ENCODE results near the gene DDI2. TPM values are rescaled to one million over a fixed set of nuclear protein-coding genes. Genes with fewer than 3 reads are reported as not detected.

Gene DDI2
- total and polyA plus RNA-seq, 11 donors = 6.2 to 33.5 (median 21.8) TPM

- DNase-seq = peak; percentile 67 to 87 (median 76)
- TF ChIP-seq CTCF (IDR thresholded peaks at IDR 0.05) (no peak), POLR2A (IDR thresholded peaks at IDR 0.05) (no peak)
- H3K4me3 ChIP-seq = peak overlapping the region in 1 of 12 donors; percentile 15
- no peaks in the 10 kb centered on the region for H3K27me3 ChIP-seq
- no peaks in the 10 kb centered on the region for H3K9me3 ChIP-seq
- peak; percentile 89 to 94 (median 91) for ATAC-seq
- 29 to 44% (median 37%) methylated on average over 11 of the region's 11 CpGs for WGBS, 4 donors
- peaks cover 4 to 61% (median 36%) of the 10 kb centered on the region in 12 donors for H3K4me1 ChIP-seq
- intact Hi-C loops (cut with DNase I) = no loop called here
- H3K36me3 ChIP-seq = peaks cover 0 to 12% (median 6%) of the 10 kb centered on the region in 9 donors
- H3K27ac ChIP-seq = peak overlapping the region in 11 of 12 donors; percentile 3 to 76 (median 63)
Measured at GRCh38 chr1:15691434-15692032, 74.3 kb downstream of the DDI2 start.

- DNase-seq (no peak), ATAC-seq (peak in 3 of 4 donors; percentile 24 to 42 (median 40))
- intact Hi-C loops (cut with DNase I) = no loop called here
- Histone ChIP-seq H3K9me3 (no peaks in the 10 kb centered on the region), H3K27ac (peak overlapping the region in 9 of 12 donors; percentile 3 to 76 (median 63)), H3K27me3 (no peaks in the 10 kb centered on the region), H3K4me3 (no peak overlapping the region), H3K36me3 (peaks cover 0 to 18% (median 8%) of the 10 kb centered on the region in 9 donors), H3K4me1 (peaks cover 4 to 63% (median 42%) of the 10 kb centered on the region in 12 donors)
- TF ChIP-seq POLR2A (IDR thresholded peaks at IDR 0.05) (no peak), CTCF (IDR thresholded peaks at IDR 0.05) (no peak)
- 37 to 57% (median 41%) methylated on average over 5 of the region's 5 CpGs for WGBS, 4 donors
Measured at GRCh38 chr1:15692121-15692682, 74.9 kb downstream of the DDI2 start.

GRCh38 chr1:15693371-15693770, 76.1 kb downstream of the DDI2 start:
- peak in 3 of 4 donors; percentile 15 to 51 (median 48) for ATAC-seq

More at GRCh38 chr1:15693371-15693770, 76.1 kb downstream of the DDI2 start:
- DNase-seq = no peak
- Histone ChIP-seq H3K4me1 (peaks cover 6 to 63% (median 49%) of the 10 kb centered on the region in 12 donors), H3K36me3 (peaks cover 0 to 22% (median 8%) of the 10 kb centered on the region in 9 donors), H3K27ac (peak overlapping the region in 4 of 12 donors; percentile 2 to 39 (median 22)), H3K4me3 (no peak overlapping the region), H3K9me3 (no peaks in the 10 kb centered on the region), H3K27me3 (no peaks in the 10 kb centered on the region)
- intact Hi-C loops (cut with DNase I) = no loop called here
- 74 to 83% (median 78%) methylated on average over 5 of the region's 5 CpGs for WGBS, 4 donors
- TF ChIP-seq POLR2A (IDR thresholded peaks at IDR 0.05) = no peak
- no peak for TF ChIP-seq CTCF (IDR thresholded peaks at IDR 0.05)

Measured in heart left ventricle (tissue), 16 donors.